Daoy (cell line): ENCODE results near the gene LUC7L3. TPM values are rescaled to one million over a fixed set of nuclear protein-coding genes. Genes with fewer than 3 reads are reported as not detected.
"Not testable (repeated sequence)": the region's sequence is repeated elsewhere in the genome, so short reads cannot be mapped to it uniquely, and the experiment has no call there.

Source experiments
- DNase-seq: peaks from one replicate; pipeline ENCODE4 v3.0.0-alpha.2; 2015; ENCODE audit warnings: low read depth
- total RNA-seq: library from RNA; depleted of rRNA; stranded (reverse); fragments of >200 nt; shearing (Covaris generic); gene quantifications from 2 replicates; pipeline ENCODE4 v1.2.3, GENCODE V29; 2014; rRNA removed

Gene LUC7L3
- 20.9 and 40.3 TPM in 2 replicates for total RNA-seq

GRCh38 chr17:50719144-50719923, at the start of gene LUC7L3:
Gene LUC7L3 (plus strand): TSS chr17:50719603. CDS start chr17:50719733, 130 bp downstream.
- peak; percentile 95 for DNase-seq

- DNase-seq: no peak
Measured at GRCh38 chr17:50672071-50672470, 47.3 kb upstream of the LUC7L3 start.

GRCh38 chr17:50672831-50673551, 46.4 kb upstream of the LUC7L3 start:
- peak; percentile 34 for DNase-seq

GRCh38 chr17:50675190-50675589, 44.2 kb upstream of the LUC7L3 start:
- no peak for DNase-seq

GRCh38 chr17:50675627-50676026, 43.8 kb upstream of the LUC7L3 start:
- DNase-seq: no peak

- no peak for DNase-seq
Measured at GRCh38 chr17:50676065-50676975, 43.1 kb upstream of the LUC7L3 start.

GRCh38 chr17:50677851-50678375, 41.5 kb upstream of the LUC7L3 start:
- no peak for DNase-seq

GRCh38 chr17:50679008-50679544, 40.3 kb upstream of the LUC7L3 start:
- DNase-seq: no peak

- DNase-seq: no peak
Measured at GRCh38 chr17:50680126-50680525, 39.3 kb upstream of the LUC7L3 start.

GRCh38 chr17:50680543-50681262, 38.7 kb upstream of the LUC7L3 start:
- not testable (repeated sequence) for DNase-seq

GRCh38 chr17:50681263-50682200, 37.9 kb upstream of the LUC7L3 start:
- DNase-seq: peak; percentile 78

- DNase-seq: no peak
Measured at GRCh38 chr17:50682441-50682840, 37.0 kb upstream of the LUC7L3 start.

GRCh38 chr17:50682938-50683337, 36.5 kb upstream of the LUC7L3 start:
- no peak for DNase-seq

- DNase-seq: no peak
Measured at GRCh38 chr17:50683434-50684287, 35.7 kb upstream of the LUC7L3 start.

- DNase-seq: no peak
Measured at GRCh38 chr17:50684288-50684611, 35.2 kb upstream of the LUC7L3 start.

- peak; percentile 32 for DNase-seq
Measured at GRCh38 chr17:50684612-50685333, 34.6 kb upstream of the LUC7L3 start.

GRCh38 chr17:50685334-50685665, 34.1 kb upstream of the LUC7L3 start:
- DNase-seq: no peak
